ENCODE measurements around the gene ASPRV1. TPM values are rescaled to one million over a fixed set of nuclear protein-coding genes. Genes with fewer than 3 reads are reported as not detected.

Gene ASPRV1
- total RNA-seq, 5 donors from 2014 or later (not counting 1 experiment from before 2014, with no cell fraction given) = 1.2 to 2.1 (median 1.8) TPM

GRCh38 chr2:69914950-69915945, 46.2 kb downstream of the ASPRV1 start, which contains the start of gene MXD1:
Gene MXD1, plus strand, starts transcription at chr2:69915109. Its CDS starts 222 bp downstream, at chr2:69915331.
- no peaks in the 10 kb centered on the region for H3K27me3 Mint-ChIP-seq
- Histone ChIP-seq H3K9me3 (no peaks in the 10 kb centered on the region), H3K4me1 (ENCODE audit: control insufficient read depth in 1 of 2, extremely low read depth in 1 of 2, insufficient read depth in 2 of 2, low read length in 2 of 2) (peaks cover 12 to 15% of the 10 kb centered on the region in 2 experiments), H3K36me3 (ENCODE audit: control insufficient read depth in 2 of 2, extremely low read depth in 1 of 2, insufficient read depth in 1 of 2, low read length in 1 of 2) (peaks cover 0 to 26% of the 10 kb centered on the region in 2 donors), H3K4me3 (ENCODE audit: control insufficient read depth in 1 of 2, extremely low read depth in 1 of 2, low read length in 1 of 2) (peak within 1 kb of the TSS; percentile 92 to 94), H3K27me3 (replicated peaks in 1 of 2; ENCODE audit: control insufficient read depth in 2 of 2, extremely low read depth in 1 of 2, insufficient read depth in 2 of 2, low read length in 1 of 2) (no peaks in the 10 kb centered on the region), H3K27ac (ENCODE audit: low read length) (peak within 1 kb of the TSS; percentile 98)
- peaks cover 30 to 36% (median 36%) of the 10 kb centered on the region in 3 donors for H3K4me1 Mint-ChIP-seq
- ChIA-PET POLR2A (interaction anchor here (0.6 to 3.8 kb wide), 24 partner anchors 8 to 757 kb away, joined by 3 to 29 read pairs (median 6); partner anchors contain the start of genes C2orf42 (in 1 of the 2), PCBP1 (in 1 of the 2), SNRNP27 (in 1 of the 2) and SNRPG (in 1 of the 2)), CTCF (interaction anchor here (0.6 to 5.6 kb wide), 23 partner anchors 8 to 478 kb away, joined by 3 to 35 read pairs (median 5); partner anchors contain the start of genes C2orf42 (in 1 of the 2), FAM136A (in 1 of the 2), NFU1 (in 1 of the 2) and PCYOX1 (in 1 of the 2))
- H3K9me3 Mint-ChIP-seq = no peaks in the 10 kb centered on the region
- WGBS (ENCODE audit: insufficient coverage) = under 1% methylated on average over 80 of the region's 81 CpGs
- H3K27ac Mint-ChIP-seq = peak within 1 kb of the TSS; percentile 78
- peaks cover 22% of the 10 kb centered on the region for H3K36me3 Mint-ChIP-seq
- ATAC-seq (replicated peaks in 1 of 4) = no peak
- H3K4me3 Mint-ChIP-seq = peak within 1 kb of the TSS; percentile 80 to 86 (median 81)
- peak in 25 of 35 experiments; percentile 8 to 100 (median 100) for DNase-seq

GRCh38 chr2:69914164-69914949, 47.1 kb downstream of the ASPRV1 start:
- Mint-ChIP-seq H3K9me3 (no peaks in the 10 kb centered on the region), H3K4me1 (peaks cover 30 to 36% (median 36%) of the 10 kb centered on the region in 3 donors), H3K27me3 (no peaks in the 10 kb centered on the region), H3K27ac (peak overlapping the region; percentile 78), H3K4me3 (peak overlapping the region; percentile 80 to 86 (median 81)), H3K36me3 (peaks cover 22% of the 10 kb centered on the region)
- Histone ChIP-seq H3K4me3 (ENCODE audit: control insufficient read depth in 1 of 2, extremely low read depth in 1 of 2, low read length in 1 of 2) (peak overlapping the region; percentile 92 to 94), H3K27me3 (replicated peaks in 1 of 2; ENCODE audit: control insufficient read depth in 2 of 2, extremely low read depth in 1 of 2, insufficient read depth in 2 of 2, low read length in 1 of 2) (no peaks in the 10 kb centered on the region), H3K4me1 (ENCODE audit: control insufficient read depth in 1 of 2, extremely low read depth in 1 of 2, insufficient read depth in 2 of 2, low read length in 2 of 2) (peaks cover 12 to 15% of the 10 kb centered on the region in 2 experiments), H3K9me3 (no peaks in the 10 kb centered on the region), H3K27ac (ENCODE audit: low read length) (peak overlapping the region; percentile 98), H3K36me3 (ENCODE audit: control insufficient read depth in 2 of 2, extremely low read depth in 1 of 2, insufficient read depth in 1 of 2, low read length in 1 of 2) (peaks cover 0 to 25% of the 10 kb centered on the region in 2 donors)
- under 1% methylated on average over 54 of the region's 56 CpGs for WGBS (ENCODE audit: insufficient coverage)
- DNase-seq (peak in 23 of 35 experiments; percentile 7 to 100 (median 99)), ATAC-seq (replicated peaks in 1 of 4) (peak; percentile 90 to 95 (median 92))
- POLR2A ChIA-PET = interaction anchor here (0.5 to 3.8 kb wide), 30 partner anchors 9 to 390 kb away, joined by 3 to 29 read pairs (median 6); partner anchors contain the start of genes C2orf42 (in 1 of the 2), SNRNP27 (in 1 of the 2) and SNRPG (in 1 of the 2)
- CTCF ChIA-PET = interaction anchor here (0.6 to 5.6 kb wide), 34 partner anchors 9 to 477 kb away, joined by 3 to 35 read pairs (median 4); partner anchors contain the start of genes C2orf42 (in 1 of the 2), FAM136A (in 1 of the 2), NFU1 (in 1 of the 2) and PCBP1 (in 1 of the 2)

GRCh38 chr2:69911985-69912563, 49.4 kb downstream of the ASPRV1 start:
- WGBS (ENCODE audit: insufficient coverage) = no CpG with 5 or more reads among the region's 2 CpGs
- CTCF ChIA-PET = interaction anchor here (0.6 to 5.6 kb wide), 31 partner anchors 9 to 392 kb away, joined by 3 to 35 read pairs (median 4); partner anchors contain the start of genes C2orf42 (in 2 of the 2), PCYOX1 (in 1 of the 2), SNRNP27 (in 1 of the 2) and SNRPG (in 1 of the 2)

More at GRCh38 chr2:69911985-69912563, 49.4 kb downstream of the ASPRV1 start:
- Histone ChIP-seq H3K36me3 (ENCODE audit: control insufficient read depth in 2 of 2, extremely low read depth in 1 of 2, insufficient read depth in 1 of 2, low read length in 1 of 2) (peaks cover 5 to 39% of the 10 kb centered on the region in 2 donors), H3K27ac (ENCODE audit: low read length) (peak overlapping the region; percentile 34), H3K4me3 (ENCODE audit: control insufficient read depth in 1 of 2, extremely low read depth in 1 of 2, low read length in 1 of 2) (no peak overlapping the region), H3K27me3 (replicated peaks in 1 of 2; ENCODE audit: control insufficient read depth in 2 of 2, extremely low read depth in 1 of 2, insufficient read depth in 2 of 2, low read length in 1 of 2) (no peaks in the 10 kb centered on the region), H3K9me3 (no peaks in the 10 kb centered on the region), H3K4me1 (ENCODE audit: control insufficient read depth in 1 of 2, extremely low read depth in 1 of 2, insufficient read depth in 2 of 2, low read length in 2 of 2) (peaks cover 12 to 15% of the 10 kb centered on the region in 2 experiments)
- POLR2A ChIA-PET = interaction anchor here in 1 of 2 donors (0.6 to 3.8 kb wide), 2 partner anchors 279 to 1177 kb away, joined by 3 to 29 read pairs; partner anchors contain the start of genes ARHGAP25 and C2orf42
- Mint-ChIP-seq H3K36me3 (peaks cover 27% of the 10 kb centered on the region), H3K4me3 (peak overlapping the region in 1 of 3 donors; percentile 28), H3K27ac (peak overlapping the region in 1 of 2 donors; percentile 59), H3K27me3 (no peaks in the 10 kb centered on the region), H3K4me1 (peaks cover 18 to 24% (median 24%) of the 10 kb centered on the region in 3 donors), H3K9me3 (no peaks in the 10 kb centered on the region)
- no peak for ATAC-seq (replicated peaks in 1 of 4)
- peak in 2 of 35 experiments; percentile 29 to 78 for DNase-seq

Other genes starting within 250 kb of the ASPRV1 start
- gene ANXA4, start 219.5 kb downstream of the ASPRV1 start, total RNA-seq = 10 to 100 TPM; 10.4 to 27.6 (median 20.0) TPM
- gene GMCL1, start 132.0 kb downstream of the ASPRV1 start, total RNA-seq = 10 to 100 TPM; 25.4 to 32.0 (median 27.8) TPM
- gene SNRNP27, start 67.7 kb downstream of the ASPRV1 start, total RNA-seq = 10 to 100 TPM; 38.3 to 51.1 (median 42.0) TPM
- 10 to 100 TPM; 13.7 to 34.5 (median 19.9) TPM for gene MXD1, start 46.5 kb downstream of the ASPRV1 start, total RNA-seq
- gene PCBP1, start 125.8 kb upstream of the ASPRV1 start, total RNA-seq = 100 to 1,000 TPM; 303 to 431 (median 386) TPM
- 10 to 100 TPM; 23.3 to 45.9 (median 39.1) TPM for gene C2orf42, start 229.4 kb upstream of the ASPRV1 start, total RNA-seq